GM12874 (cell line): Measurements from ENCODE around the gene AKT3.

Experiments
- TF ChIP-seq, protein P1 (sequence below): IDR thresholded peaks from 2 replicates; pipeline ENCODE4 v1.5.1; 2011; ENCODE audit warnings: low read depth, mild to moderate bottlenecking, control low read depth, low read length, moderate library complexity; ENCODE audit not compliant: insufficient read depth

Gene AKT3

DNA sequence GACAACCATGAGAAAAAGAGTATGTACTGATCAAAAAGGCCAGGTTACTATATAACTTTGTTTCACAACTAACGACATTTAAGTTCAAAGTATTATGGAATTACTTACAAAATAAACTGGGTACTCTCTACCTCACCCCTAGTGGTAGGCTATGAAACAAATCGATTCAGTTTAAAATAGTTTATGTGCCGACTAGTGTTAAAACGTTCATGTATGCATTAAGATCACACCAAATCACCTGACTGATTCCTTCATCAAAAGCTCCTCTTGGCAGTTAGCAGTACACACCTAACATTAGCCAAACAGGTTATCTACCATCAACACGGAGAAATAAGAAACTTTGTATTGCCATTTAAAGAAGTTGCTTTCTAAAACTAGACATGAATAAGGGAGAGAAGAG lies 137.1 kb downstream of the AKT3 start:
- TF ChIP-seq, protein P1, sequence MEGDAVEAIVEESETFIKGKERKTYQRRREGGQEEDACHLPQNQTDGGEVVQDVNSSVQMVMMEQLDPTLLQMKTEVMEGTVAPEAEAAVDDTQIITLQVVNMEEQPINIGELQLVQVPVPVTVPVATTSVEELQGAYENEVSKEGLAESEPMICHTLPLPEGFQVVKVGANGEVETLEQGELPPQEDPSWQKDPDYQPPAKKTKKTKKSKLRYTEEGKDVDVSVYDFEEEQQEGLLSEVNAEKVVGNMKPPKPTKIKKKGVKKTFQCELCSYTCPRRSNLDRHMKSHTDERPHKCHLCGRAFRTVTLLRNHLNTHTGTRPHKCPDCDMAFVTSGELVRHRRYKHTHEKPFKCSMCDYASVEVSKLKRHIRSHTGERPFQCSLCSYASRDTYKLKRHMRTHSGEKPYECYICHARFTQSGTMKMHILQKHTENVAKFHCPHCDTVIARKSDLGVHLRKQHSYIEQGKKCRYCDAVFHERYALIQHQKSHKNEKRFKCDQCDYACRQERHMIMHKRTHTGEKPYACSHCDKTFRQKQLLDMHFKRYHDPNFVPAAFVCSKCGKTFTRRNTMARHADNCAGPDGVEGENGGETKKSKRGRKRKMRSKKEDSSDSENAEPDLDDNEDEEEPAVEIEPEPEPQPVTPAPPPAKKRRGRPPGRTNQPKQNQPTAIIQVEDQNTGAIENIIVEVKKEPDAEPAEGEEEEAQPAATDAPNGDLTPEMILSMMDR = peak; percentile 24; the same call in 1 of the 2 replicates

DNA sequence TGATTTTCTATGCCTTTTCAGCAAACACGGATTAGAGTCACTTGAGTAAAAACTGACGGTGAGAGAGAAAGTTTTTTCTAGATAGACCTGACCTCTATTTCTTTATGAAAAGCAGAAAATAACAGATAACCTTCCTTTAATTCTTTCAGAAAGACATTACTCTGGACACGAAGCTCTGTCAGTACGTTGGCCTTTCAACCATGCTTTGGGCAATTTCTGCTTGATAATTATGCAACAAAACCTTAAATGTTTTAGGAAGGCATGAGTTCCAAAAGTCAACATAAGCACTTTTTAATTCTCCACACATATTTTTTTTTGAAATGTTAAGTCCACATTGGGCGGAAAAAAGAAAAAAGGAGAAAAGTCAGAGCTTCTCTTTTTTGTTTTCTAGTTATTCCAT lies 137.8 kb downstream of the AKT3 start:
- TF ChIP-seq, protein P1 = no peak

DNA sequence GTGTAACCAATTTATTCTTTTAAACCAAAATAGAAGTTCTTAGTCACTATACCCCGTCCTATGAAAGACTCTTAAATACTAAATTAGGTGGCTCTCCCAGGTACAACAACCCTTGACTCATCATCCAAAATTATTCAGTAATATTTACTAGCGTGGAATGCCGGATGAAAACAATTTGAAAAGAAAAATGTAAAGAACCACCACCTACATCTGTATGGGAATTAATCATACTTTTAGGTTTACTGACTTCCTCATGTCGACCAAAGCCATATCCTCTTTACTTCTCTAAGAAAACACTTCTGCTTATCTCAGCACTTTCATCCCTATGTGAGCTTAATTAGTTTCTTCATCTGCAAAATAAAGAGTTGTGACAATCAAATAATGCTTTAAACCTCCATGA lies 139.6 kb downstream of the AKT3 start:
- TF ChIP-seq, protein P1 = no peak

DNA sequence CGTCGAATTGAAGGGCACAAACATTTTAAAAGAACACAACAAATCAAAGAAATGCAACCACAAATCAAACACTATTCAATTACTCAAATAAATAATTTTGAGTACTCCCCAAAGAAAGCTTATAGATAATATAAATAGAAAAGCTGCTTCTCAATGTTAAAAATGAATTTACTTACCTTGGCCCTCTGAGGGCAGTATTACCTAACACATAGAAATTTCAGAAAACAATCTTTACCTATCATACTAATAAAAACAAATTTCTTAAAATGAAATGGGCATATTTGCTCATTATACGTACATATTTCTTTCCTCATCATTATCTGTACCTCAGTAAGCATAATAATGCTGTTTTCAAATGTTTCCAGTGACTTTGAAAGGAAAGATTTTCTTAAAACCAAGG lies 141.8 kb downstream of the AKT3 start:
- TF ChIP-seq, protein P1 = no peak

DNA sequence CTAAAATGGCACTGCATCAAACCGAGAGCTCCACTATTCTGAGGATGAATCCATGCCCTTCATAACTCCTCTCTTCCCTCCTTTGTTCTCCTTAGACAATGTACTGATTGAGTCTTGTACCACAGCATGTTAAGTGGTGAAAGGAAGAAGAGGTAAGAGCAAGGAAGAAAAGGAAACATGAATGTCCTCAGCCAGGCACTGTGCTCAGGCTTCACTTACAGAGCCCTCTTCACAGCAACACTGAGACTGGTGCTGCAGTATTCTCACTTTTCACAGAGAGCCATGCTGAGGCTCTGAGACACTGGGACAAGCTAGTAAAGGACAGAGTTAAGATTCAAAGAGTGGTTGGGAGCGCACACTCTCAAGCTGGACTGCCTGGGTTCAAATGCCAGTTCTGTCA lies 143.5 kb downstream of the AKT3 start:
- TF ChIP-seq, protein P1 = no peak

DNA sequence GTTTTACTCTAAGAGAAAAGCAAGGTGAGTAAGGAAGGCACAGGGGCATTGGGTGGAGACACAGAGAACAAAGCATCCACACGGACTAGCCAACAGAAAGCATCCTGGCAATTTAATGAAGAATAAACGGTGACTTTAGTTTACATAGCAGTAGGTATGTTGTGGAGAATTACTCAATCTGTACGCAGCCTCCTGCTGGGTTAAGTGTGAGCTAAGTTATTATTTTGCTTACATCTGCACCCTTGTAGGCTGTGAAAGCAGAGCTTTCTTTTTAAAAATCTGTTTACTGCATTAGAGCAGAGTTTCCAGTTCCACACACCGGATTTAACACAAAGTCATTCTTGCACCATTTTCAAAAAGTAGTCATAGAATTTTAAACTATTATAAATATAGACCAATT lies 144.5 kb downstream of the AKT3 start:
- TF ChIP-seq, protein P1 = no peak

DNA sequence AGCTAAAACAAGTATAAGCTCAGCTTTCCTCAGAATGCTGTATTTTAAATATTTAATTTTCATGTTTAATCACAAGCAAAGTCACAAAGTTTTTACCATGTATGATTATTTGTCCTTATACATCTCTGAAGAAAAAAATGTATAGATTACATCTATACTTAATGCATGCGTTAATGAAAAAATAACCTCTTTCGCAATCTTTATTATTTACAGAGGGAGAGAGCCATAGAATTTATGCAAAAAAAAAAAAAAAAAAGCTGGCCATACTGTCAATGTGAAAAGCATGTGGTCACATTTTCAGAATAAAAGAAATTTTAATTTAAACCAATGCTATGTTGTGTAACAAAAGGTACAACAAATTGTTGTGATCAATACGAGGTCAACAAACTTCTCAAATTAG lies 148.2 kb downstream of the AKT3 start:
- TF ChIP-seq, protein P1 = no peak

DNA sequence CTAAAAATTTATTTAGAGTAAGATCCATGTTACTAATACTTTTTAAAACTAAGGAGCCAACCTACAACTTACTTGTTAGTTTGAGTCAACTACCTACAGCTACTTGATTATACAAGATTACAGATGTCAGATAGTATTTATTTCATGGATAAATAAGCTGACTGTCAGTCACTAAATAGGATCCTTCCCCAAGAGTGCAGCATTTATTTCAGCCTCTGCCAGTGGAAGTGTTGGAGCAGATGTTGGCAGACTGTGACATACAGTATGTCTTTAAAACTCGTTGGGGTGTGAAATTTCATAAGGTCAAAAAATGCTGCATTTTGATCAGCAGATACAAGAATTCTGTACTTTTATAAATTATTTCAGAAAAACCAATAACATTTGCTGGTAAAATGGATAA lies 156.2 kb downstream of the AKT3 start:
- TF ChIP-seq, protein P1 = no peak
